ENCODE results near the gene RAB40AL. TPM values are rescaled to one million over a fixed set of nuclear protein-coding genes. Genes with fewer than 3 reads are reported as not detected.

RAB40AL gene
- total RNA-seq, result 0.80 and 0.93 TPM in 2 replicates

DNA sequence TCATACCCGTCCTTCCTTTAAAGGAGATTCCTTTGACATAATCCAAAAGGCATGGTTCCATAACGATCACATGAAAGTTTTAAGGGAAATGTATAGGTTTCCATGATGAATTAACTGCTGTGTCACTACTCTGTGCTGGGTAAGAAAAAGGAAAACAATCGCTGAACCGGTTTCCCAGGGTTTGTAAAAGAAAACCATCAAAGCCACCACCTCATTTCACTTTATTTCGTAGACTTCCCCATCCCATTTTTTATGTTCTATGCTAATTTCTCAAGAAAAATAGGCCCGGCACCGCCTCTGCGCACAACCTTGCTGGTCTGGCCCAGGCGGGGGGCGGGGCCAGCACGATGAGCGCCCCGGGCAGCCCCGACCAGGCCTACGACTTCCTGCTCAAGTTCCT, at the start of gene RAB40AL:
Gene RAB40AL, plus strand, starts transcription at position 301 of the 400 bp plus-strand sequence. Its CDS starts 47 bp downstream, at position 348.

Other genes starting within 250 kb of the RAB40AL start
- gene GPRASP2, start 224.8 kb upstream of the RAB40AL start, total RNA-seq, result 14.5 and 19.5 TPM in 2 replicates
- gene GPRASP3, start 216.5 kb upstream of the RAB40AL start, total RNA-seq, result 11.4 and 12.0 TPM in 2 replicates
- gene BEX1, start 126.9 kb downstream of the RAB40AL start, total RNA-seq, result 0.27 and 0.57 TPM in 2 replicates
- gene NXF3, start 155.9 kb downstream of the RAB40AL start, total RNA-seq, result not detected in 2 replicates

Measured in thoracic aorta endothelial cell (primary cell).